GM23338 (cell line): ENCODE measurements around the gene TECR. TPM values are rescaled to one million over a fixed set of nuclear protein-coding genes. Genes with fewer than 3 reads are reported as not detected.

Experiments used
- ATAC-seq: fragments of 200-7000 bp; cut with Tn5 transposase; 3 replicates; pipeline ENCODE4 v1.9.1; 2020
- DNase-seq: peaks from one replicate; pipeline ENCODE4 v3.0.0-alpha.2; 2015; ENCODE audit warnings: low spot score
- H2AFZ ChIP-seq: fragments of 200-600 bp; sonication (generic); 2 replicates; pipeline ENCODE4 v1.8.0; 2016; ENCODE audit warnings: antibody characterized with exemption, mild to moderate bottlenecking, moderate library complexity
- H3F3A ChIP-seq: fragments of 200-600 bp; sonication (generic); replicated peaks from 2 replicates; pipeline ENCODE4 v1.8.0; 2017; ENCODE audit warnings: antibody characterized with exemption, mixed run types, low read depth
- H3K27ac ChIP-seq: fragments of 200-600 bp; sonication (generic); 2 replicates; pipeline ENCODE4 v1.6.1; 2016; ENCODE audit warnings: low read depth
- H3K27me3 ChIP-seq: fragments of 200-600 bp; sonication (generic); 2 replicates; pipeline ENCODE4 v1.8.0; 2016; ENCODE audit warnings: mild to moderate bottlenecking, mixed run types, moderate library complexity; ENCODE audit not compliant: insufficient read depth
- H3K36me3 ChIP-seq: fragments of 200-600 bp; sonication (generic); 2 replicates; pipeline ENCODE4 v1.8.0; 2016; ENCODE audit warnings: mild to moderate bottlenecking; ENCODE audit not compliant: insufficient read depth
- H3K4me1 ChIP-seq: fragments of 200-600 bp; sonication (generic); 2 replicates; pipeline ENCODE4 v1.8.0; 2016; ENCODE audit warnings: mild to moderate bottlenecking, moderate library complexity; ENCODE audit not compliant: insufficient read depth
- H3K4me2 ChIP-seq: fragments of 200-600 bp; sonication (generic); 2 replicates; pipeline ENCODE4 v1.7.1; 2017; ENCODE audit warnings: mixed run types
- H3K4me3 ChIP-seq: fragments of 200-600 bp; sonication (generic); 2 replicates; pipeline ENCODE4 v1.6.1; 2016; ENCODE audit warnings: mixed run types
- H3K79me2 ChIP-seq: fragments of 200-600 bp; sonication (generic); replicated peaks from 2 replicates; pipeline ENCODE4 v1.8.0; 2017; ENCODE audit warnings: mild to moderate bottlenecking; ENCODE audit not compliant: insufficient read depth
- H3K9me2 ChIP-seq: fragments of 200-600 bp; sonication (generic); 2 replicates; pipeline ENCODE4 v1.8.0; 2017; ENCODE audit not compliant: insufficient read depth
- H4K20me1 ChIP-seq: fragments of 200-600 bp; sonication (generic); replicated peaks from 2 replicates; pipeline ENCODE4 v1.8.0; 2017; ENCODE audit warnings: mild to moderate bottlenecking; ENCODE audit not compliant: insufficient read depth
- H3K27ac Mint-ChIP-seq: 2 replicates; pipeline ENCODE4 v1.8.0; 2020; ENCODE audit warnings: inconsistent platforms, mild to moderate bottlenecking, moderate library complexity, mixed read lengths
- H3K27me3 Mint-ChIP-seq: 3 replicates; pipeline ENCODE4 v1.8.0; 2022; ENCODE audit warnings: low read depth, mild to moderate bottlenecking, moderate library complexity, mixed read lengths, inconsistent platforms; ENCODE audit not compliant: insufficient read depth, poor library complexity
- H3K36me3 Mint-ChIP-seq: 3 replicates; pipeline ENCODE4 v1.8.0; 2021; ENCODE audit warnings: low read depth, mild to moderate bottlenecking, inconsistent platforms, moderate library complexity, mixed read lengths
- H3K4me1 Mint-ChIP-seq: 3 replicates; pipeline ENCODE4 v1.8.0; 2020; ENCODE audit warnings: mild to moderate bottlenecking, inconsistent platforms, mixed read lengths
- H3K4me3 Mint-ChIP-seq: 3 replicates; pipeline ENCODE4 v1.8.0; 2021; ENCODE audit warnings: moderate library complexity, mild to moderate bottlenecking, inconsistent platforms, mixed read lengths
- H3K9me3 Mint-ChIP-seq: 3 replicates; pipeline ENCODE4 v1.8.0; 2020; ENCODE audit warnings: moderate library complexity, mild to moderate bottlenecking, inconsistent platforms, mixed read lengths
- CREB1 ChIP-seq: fragments of 250-450 bp; sonication (Bioruptor Pico); IDR thresholded peaks from 2 replicates; pipeline ENCODE4 v1.5.0; 2020; ENCODE audit warnings: low read depth, mild to moderate bottlenecking, moderate library complexity
- CTCF ChIP-seq, 2 experiments: fragments of 200-600 bp in 1 of 2; sonication (generic) in 1 of 2; conservative IDR thresholded peaks; 2 replicates each; pipeline versions ENCODE4 v1.5.1 to v1.6.1; 2016 to 2017; ENCODE audit warnings: antibody characterized with exemption in 2 of 2, low read depth in 2 of 2, mild to moderate bottlenecking in 2 of 2, moderate library complexity in 1 of 2
- ETS1 ChIP-seq: IDR thresholded peaks from 2 replicates; pipeline ENCODE4 v1.6.1; 2016; ENCODE audit warnings: antibody characterized with exemption
- EZH2 ChIP-seq: fragments of 200-600 bp; sonication (generic); IDR thresholded peaks from one replicate; pipeline ENCODE4 v1.8.0; 2017; ENCODE audit warnings: antibody characterized with exemption, mild to moderate bottlenecking, low read depth; ENCODE audit not compliant: unreplicated experiment
- EZH2phosphoT487 ChIP-seq: fragments of 200-600 bp; sonication (generic); IDR thresholded peaks from one replicate; pipeline ENCODE4 v1.8.1; 2018; ENCODE audit warnings: antibody characterized with exemption; ENCODE audit not compliant: unreplicated experiment
- JUNB ChIP-seq: IDR thresholded peaks from one replicate; pipeline ENCODE4 v1.6.1; 2016; ENCODE audit warnings: antibody characterized with exemption; ENCODE audit not compliant: unreplicated experiment
- NANOG ChIP-seq: IDR thresholded peaks from 2 replicates; pipeline ENCODE4 v1.6.1; 2016; ENCODE audit warnings: antibody characterized with exemption, borderline replicate concordance
- POLR2AphosphoS5 ChIP-seq: IDR thresholded peaks from 2 replicates; pipeline ENCODE4 v1.6.1; 2016; ENCODE audit warnings: antibody characterized with exemption, low read depth
- REST ChIP-seq: IDR thresholded peaks from one replicate; pipeline ENCODE4 v1.6.1; 2018; ENCODE audit warnings: antibody characterized with exemption; ENCODE audit not compliant: unreplicated experiment
- STAT1 ChIP-seq: IDR thresholded peaks from one replicate; pipeline ENCODE4 v1.6.1; 2016; ENCODE audit warnings: antibody characterized with exemption; ENCODE audit not compliant: unreplicated experiment
- ZNF114 ChIP-seq: fragments of 250-450 bp; sonication (Bioruptor Pico); IDR thresholded peaks from 2 replicates; pipeline ENCODE4 v1.5.0; 2020; ENCODE audit warnings: mild to moderate bottlenecking, moderate library complexity
- ZNF331 ChIP-seq: fragments of 250-450 bp; sonication (Bioruptor Pico); IDR thresholded peaks from 2 replicates; pipeline ENCODE4 v1.5.0; 2020; ENCODE audit warnings: low read depth, mild to moderate bottlenecking, moderate library complexity
- ZNF462 ChIP-seq: fragments of 250-450 bp; sonication (Bioruptor Pico); IDR thresholded peaks from 2 replicates; pipeline ENCODE4 v1.5.0; 2020; ENCODE audit warnings: mild to moderate bottlenecking, moderate library complexity
- polyA plus RNA-seq: library from polyadenylated mRNA; unstranded; fragments of >200 nt; fragmentation: Nextera tagmentation; extraction: Ambion mirVana; gene quantifications from 2 replicates; pipeline ENCODE4 v1.2.1, GENCODE V29; 2016
- total RNA-seq: library from RNA; depleted of rRNA; stranded (reverse); fragments of >200 nt; shearing (Covaris generic); gene quantifications from 2 replicates; pipeline ENCODE4 v1.2.3, GENCODE V29; 2014

The TECR gene
- total and polyA plus RNA-seq, 2 experiments from 2014 or later: 107 to 268 TPM

- H3K4me1 Mint-ChIP-seq: peaks cover 13% of the 10 kb centered on the region
- TF ChIP-seq JUNB (no peak), CTCF (conservative IDR thresholded peaks at IDR 0.05; ENCODE audit: low read depth in 2 of 2) (no peak), STAT1 (no peak), EZH2 (no peak), ZNF331 (no peak), ZNF462 (CRISPR knock-in tag) (no peak), EZH2phosphoT487 (no peak), POLR2AphosphoS5 (no peak), REST (no peak), ETS1 (no peak), CREB1 (no peak), ZNF114 (no peak), NANOG (no peak)
- H3K27me3 Mint-ChIP-seq: peaks cover 15% of the 10 kb centered on the region
- no peaks in the 10 kb centered on the region for H3K9me3 Mint-ChIP-seq
- H3K27ac Mint-ChIP-seq: no peak overlapping the region
- Histone ChIP-seq H3F3A (0 out of 2 replicates have a peak, but pooled peaks cover 4% of the 10 kb centered on the region), H2AFZ (no peak overlapping the region), H3K4me3 (no peak overlapping the region), H4K20me1 (no peaks in the 10 kb centered on the region), H3K4me2 (no peak overlapping the region), H3K36me3 (no peaks in the 10 kb centered on the region), H3K27me3 (no peaks in the 10 kb centered on the region), H3K27ac (no peak overlapping the region), H3K4me1 (peaks cover 7% of the 10 kb centered on the region; the same call in 1 of the 2 replicates), H3K9me2 (no peaks in the 10 kb centered on the region), H3K79me2 (no peaks in the 10 kb centered on the region)
- H3K36me3 Mint-ChIP-seq: no peaks in the 10 kb centered on the region
- H3K4me3 Mint-ChIP-seq: no peak overlapping the region
- DNase-seq (no peak), ATAC-seq (no peak)
These were observed 21.5 kb upstream of the TECR start for GRCh38 chr19:14507704-14508542.
